NCI-H2171 (cell line): ENCODE measurements around the gene PLCH1.

Experiments
- DNase-seq: peaks from one replicate; lab custom pipeline; 2025; lab: John Stamatoyannopoulos, UW

PLCH1 gene

DNA sequence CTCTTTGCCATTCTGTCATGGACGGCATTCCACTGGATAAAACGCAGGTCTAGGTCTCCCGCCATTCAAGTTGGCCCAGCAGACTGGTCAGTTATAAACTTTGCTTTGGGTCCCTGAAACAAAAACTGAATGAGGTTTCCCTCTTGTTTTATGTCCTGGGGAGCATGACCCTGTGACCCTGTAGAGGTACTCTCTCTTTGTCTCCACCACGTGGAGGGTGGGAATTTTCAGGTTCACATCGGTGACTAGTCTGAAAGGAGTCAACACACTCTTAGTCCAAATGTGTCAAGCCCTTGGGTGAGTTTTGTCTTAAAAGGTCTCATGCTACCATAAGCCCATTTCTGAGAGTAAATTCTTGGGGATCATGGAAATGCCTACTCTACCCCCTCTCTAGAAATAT is 139.9 kb downstream of the PLCH1 start:
- DNase-seq: no peak

DNA sequence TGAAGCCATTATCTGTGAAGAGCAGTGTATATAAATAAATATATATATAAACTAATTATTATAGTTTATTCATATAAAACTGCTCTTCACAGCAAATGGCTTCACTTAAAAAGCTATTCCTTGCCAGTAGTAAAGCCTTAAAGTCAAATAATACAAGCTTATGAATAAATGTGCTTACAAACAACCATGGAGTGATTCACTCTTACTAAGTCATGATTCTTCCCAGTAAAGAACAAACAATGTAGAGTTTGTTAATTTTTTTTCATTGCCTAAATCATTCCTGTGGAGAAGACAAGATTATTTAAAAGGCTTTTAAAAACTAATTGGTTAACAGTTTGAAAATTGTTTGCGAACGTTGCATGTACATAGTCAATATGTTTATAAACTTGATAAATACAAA is 140.7 kb downstream of the PLCH1 start:
- DNase-seq: no peak

DNA sequence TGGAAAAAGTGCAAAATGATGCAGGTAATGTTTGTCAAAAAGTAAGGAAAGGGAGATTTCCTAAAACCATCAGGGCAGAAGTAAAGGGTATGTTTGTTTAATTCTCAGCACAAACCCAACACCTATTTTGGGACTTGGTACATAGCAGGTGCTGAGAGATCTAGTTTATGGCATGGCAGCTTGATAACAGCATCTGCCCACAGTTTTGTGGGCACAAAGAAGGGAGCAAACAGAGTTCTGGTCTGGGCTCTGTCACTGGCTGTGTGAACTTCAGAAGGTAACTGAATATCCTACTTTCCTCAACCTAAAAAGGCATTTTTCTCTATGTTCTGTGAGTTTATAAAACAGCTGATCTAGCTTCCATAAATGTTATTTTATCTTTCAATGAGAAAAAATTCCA is 141.6 kb downstream of the PLCH1 start:
- DNase-seq: no peak

DNA sequence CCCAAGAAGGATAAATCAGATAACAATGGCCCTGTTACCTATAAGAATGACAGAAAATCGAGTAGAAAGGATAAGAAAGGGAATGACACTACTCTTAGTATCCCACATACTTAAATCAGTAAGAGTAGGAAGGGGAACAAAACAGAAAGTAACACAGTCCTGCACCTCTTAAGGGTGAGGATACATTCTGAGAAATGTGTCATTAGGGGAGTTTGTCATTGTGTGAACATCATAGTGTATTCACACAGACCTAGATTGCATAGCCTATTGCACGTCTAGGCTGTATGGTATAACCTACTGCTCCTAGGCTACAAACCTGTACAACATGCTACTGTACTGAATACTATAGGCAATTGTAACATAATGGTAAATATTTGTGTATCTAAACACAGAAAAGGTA is 142.6 kb downstream of the PLCH1 start:
- DNase-seq: no peak

DNA sequence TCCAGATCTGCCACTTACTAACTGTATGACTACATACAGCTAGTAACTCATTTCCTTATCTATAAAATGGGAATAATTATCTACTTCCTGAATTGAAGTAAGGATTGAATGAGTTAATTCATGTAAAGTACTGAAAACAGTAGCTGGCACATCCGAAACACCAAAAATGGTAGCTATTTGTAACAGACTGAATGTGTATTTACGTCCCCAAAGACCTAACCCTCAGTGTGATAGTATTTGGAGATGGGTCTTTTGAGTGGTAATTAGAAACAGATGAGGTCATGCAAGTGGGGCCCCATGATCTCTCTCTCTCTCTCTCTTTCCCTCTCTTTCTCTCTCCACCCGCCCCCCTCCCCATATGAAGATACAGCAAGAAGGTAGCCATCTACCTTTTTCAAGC is 146.2 kb downstream of the PLCH1 start:
- no peak for DNase-seq

DNA sequence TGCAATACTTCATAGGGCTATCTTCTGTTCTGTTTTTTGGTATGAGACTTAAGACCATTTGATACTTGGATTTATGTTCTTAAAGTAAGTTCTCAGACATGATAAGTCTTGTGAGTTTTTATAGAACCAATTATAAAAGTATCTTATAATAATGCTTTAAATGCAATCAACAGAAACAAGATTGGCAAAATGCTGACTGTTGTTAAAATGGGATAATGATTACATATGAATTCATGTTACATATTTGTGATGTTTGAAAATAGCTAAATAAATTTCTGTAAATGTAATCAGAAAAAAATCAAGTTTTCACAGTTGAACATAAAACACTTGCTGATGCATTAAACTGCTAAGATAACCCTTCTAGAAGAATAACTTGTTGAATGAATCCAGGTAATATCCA is 148.3 kb downstream of the PLCH1 start:
- no peak for DNase-seq

DNA sequence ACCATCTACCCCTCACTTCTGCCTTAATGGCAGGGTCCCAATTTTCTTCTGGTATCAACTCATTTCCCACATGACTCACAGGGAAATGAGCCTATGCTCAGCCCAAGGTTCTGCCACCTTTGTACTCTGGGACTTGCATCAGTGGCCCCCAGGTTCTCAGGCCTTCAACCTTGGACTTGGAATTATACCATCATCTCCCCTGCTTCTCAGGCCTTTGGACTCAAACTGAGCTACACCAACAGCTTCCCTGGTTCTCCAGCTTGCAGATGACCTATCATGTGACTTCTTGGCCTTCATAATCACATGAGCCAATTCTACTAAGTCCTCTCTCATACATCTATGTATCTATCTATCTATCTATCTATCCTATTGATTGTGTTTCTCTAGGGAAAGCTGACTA is 149.5 kb downstream of the PLCH1 start:
- no peak for DNase-seq

DNA sequence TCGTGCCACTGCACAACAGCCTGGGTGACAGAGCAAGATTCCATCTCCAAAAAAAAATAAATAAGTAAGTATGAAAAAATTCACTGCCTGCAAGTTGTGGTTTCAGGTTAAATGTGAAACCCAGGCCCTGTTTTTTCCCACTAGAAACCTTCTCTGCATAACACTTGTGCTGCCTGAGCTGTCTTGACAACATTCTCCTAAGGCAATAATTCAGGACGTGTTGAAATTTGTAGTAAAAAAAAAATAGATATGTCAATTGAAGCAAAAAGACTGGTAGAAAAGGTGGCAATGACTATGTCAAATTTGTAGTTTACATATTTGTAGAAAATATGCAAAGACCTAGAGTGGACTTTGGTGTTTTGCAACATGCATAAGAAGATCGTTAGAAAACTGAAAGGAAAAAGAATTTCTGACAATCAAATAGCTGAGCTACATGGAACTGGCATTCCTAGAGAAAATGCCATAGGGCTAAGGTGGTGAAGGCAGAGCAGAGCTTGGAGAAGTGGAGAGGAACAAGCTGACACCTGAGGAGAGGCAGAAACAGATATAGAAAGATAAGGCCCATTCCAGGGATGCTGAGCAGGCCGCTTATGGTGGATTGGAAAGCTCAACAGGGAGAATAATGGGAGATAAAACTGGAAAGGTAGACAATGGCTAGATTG is 150.2 kb downstream of the PLCH1 start:
- DNase-seq: no peak

DNA sequence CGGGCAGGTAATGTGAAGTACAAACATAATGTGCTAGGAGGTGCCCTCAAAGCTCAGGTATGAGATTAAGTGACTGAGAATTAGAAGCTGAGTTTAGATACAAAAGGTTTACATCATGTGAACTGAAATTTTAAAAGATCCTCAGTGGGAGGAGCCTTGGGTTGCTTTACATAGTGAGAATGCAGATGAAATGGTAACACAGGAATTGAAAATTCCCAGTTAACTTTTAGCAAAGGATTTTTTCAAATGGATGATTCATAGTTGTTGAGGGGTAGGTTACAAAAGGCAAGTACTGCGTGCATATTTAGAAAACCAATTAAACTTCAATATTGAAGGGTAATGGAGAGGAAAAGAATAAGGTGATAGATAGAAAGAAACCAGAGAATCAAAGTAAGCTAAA is 157.3 kb downstream of the PLCH1 start:
- DNase-seq: no peak

DNA sequence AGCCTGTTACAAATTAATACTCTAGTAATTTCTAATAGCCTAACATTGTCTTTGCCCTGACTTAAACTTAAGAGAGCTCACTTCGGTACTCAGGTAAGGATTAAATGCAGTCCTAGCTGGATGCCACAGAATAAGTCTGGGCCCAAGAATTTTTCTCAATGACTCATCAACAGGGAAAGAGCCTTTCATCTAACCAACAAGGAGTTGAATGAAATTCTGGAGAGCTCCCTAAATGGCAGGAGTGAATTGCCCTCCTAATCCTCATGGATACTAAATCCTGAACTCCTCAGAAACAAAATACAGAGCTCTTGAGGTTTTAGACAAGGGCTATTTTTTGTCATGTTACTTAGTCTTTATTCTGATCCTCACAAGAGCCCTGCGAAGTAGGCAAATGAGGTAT is 159.5 kb downstream of the PLCH1 start:
- no peak for DNase-seq

DNA sequence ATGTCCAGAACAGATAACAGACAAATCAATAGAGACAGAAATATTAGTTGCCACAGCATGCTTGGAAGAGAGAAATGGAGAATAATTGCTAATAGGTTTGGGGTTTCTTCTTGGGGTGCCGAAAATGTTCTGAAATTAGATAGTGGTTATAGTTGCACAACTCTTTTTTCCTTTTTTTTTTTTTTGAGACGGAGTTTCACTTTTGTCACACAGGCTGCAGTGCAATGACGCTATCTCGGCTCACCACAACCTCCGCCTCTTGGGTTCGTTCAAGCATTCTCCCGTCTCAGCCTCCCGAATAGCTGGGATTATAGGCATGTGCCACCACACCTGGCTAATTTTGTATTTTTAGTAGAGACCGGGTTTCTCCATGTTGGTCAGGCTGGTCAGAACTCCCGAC is 163.3 kb downstream of the PLCH1 start:
- no peak for DNase-seq

DNA sequence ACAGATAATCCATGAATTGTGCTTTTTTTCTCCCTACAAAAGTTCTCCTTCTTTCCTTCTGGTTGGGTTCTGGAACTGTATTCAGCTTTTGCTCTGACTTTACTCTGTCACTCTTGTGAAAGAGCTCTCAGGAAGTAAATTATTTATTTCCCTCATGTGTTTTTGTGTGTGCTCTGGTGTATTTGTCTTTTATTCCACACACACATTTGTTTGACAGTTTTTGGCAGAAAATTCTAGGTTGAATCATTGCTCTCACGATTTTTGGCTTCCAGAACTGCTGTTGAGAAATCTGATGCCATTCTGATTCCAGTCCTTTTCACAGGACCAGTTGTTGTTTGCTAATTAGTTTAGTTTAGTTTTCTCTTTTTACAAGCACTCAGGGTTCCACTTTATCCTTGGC is 172.8 kb downstream of the PLCH1 start:
- DNase-seq: no peak

DNA sequence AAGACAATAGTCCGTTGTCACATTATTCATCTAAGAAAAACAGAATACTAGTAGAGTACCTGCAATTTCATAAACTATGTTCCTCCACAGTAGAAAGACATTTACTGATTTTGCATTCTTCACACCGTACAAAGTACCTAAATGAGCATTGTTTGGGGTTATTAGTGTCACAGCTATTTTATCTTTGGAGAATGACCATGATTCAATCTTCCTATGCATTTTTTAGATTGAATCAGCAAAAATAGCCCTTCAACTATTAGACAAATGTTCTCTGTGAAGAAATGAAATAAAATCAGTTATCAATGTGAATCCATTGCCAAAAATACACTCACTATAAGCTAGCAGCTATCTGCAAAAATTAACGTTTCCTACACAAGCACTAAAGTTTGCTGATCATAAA is 176.6 kb downstream of the PLCH1 start:
- no peak for DNase-seq

DNA sequence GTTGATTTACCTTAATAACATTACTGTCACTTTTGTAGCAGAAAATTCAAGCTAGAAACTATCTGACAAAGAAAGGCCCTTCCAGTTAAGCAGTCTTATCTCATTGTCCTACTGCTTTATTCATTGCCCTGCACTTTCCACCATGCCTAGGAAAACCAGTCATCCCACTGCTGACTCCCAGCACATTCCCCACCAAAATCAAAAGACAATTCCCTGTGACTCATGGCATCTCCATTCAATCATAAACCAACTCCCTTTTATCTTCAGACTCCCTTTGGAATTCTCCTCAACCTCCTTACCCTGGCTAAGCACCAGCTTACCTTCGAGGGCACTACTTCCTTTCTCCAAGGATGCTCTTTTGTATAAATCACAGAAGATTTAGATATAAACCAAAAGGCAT is 184.3 kb downstream of the PLCH1 start:
- DNase-seq: no peak

DNA sequence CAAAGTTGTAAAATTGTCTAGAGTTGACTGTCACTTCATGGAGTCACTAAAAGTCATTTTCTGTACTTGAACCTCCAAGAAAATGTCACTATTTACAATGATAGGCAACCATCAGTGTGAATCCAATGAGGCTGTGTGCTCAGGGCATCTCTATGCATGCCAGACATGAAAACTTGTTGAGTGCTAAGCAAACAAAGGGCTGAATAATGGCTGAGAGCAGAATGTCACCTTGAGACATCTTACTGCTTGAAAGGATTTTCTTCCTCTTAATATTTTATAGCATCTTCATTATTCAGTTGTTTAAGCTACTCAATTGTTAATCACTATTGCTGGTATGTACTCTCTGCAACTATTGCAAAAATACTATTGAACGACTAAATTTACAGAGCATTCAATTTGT is 184.7 kb downstream of the PLCH1 start:
- DNase-seq: no peak

DNA sequence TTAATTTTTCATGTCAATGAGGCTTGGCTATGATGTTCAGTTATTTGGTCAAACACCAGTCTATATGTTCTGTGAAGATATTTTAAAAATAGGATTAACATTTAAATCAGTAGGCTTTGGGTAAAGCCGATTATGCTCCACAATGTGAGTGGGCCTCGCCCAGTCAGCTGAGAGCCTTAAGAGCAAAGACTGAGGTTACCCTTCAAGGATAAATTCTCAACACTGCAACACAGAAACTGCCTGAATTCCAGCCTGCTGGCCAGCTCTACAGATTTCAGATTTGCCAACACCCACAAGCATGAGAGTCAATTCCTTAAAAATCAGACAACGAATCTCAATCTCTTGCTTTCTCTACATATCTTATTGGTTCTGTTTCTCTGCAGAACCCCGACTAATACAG is 188.3 kb downstream of the PLCH1 start:
- no peak for DNase-seq

DNA sequence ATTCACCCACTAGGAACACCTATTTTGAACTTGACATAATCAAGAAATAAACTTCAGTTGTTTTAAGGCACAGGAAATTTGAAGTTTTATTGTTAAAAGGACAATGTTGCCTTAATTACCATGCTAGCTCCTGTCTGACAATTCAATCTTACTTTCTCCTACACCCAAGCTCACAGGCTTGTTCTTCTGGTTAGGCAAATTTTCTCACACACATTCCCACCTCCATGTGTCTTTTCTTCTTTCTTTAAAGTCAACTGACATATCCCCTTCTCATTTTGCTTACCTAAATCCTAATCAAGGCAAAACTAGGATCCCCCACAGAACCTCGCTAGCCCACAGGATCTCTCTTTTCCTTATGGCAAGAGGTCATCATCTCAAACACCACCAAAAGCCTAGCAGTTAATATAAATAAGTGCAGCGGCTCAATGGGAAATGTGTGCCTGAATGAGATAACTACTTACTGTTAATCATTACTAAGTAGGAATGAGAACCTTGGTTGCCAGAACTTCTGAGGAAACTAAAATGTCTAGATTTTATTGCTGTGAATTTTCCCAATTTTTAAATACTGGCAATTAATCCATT is 189.3 kb downstream of the PLCH1 start:
- DNase-seq: no peak

DNA sequence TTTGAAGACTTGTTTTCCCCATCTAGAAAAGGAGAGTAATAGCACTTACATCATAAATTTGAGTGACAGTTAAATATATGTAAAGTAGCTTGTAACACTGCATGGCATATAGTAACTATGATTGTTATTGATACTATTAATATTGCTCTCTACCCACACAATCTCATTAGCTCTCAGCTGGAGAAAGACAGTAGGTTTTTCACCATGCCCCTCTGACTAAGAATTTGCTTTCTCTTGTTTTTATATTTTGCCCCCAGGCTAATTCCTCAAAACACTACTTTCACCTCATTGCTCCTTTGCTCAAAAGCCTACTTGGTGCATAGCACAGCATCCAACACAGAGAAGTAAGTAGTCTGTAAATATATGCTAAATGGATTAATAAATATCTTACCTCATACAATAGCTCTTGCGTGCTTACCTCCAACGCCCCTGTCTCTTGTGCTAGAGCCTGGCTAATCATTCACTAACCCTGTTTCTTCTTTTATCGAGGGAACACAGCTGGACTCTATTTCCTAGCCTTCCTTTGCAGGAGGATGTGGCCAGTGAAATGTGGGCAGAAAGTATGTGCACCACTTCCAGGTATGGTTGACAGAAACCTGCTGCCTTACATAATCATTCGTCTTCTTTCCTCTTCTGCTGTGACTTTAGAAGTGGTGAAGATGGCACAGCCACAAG is 190.0 kb downstream of the PLCH1 start:
- DNase-seq: no peak

DNA sequence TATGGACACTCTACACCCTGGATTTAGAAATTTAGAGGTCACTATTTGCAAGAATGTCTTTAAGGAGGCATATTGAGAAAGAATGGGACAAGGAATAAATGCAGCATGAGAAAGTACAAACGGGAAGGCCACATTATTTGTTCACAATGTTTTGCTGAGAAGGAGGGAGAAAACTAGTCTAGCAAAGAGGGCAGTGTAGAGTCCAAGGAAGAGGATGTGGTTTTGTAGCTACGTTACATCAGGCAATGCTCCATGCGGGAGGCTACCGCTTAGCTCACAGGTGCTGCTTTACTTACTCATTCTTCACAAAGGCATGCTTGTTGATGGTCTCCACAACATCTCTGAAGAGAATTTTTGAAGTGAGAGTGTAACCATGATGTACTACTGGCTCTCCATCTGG is 191.1 kb downstream of the PLCH1 start:
- no peak for DNase-seq

DNA sequence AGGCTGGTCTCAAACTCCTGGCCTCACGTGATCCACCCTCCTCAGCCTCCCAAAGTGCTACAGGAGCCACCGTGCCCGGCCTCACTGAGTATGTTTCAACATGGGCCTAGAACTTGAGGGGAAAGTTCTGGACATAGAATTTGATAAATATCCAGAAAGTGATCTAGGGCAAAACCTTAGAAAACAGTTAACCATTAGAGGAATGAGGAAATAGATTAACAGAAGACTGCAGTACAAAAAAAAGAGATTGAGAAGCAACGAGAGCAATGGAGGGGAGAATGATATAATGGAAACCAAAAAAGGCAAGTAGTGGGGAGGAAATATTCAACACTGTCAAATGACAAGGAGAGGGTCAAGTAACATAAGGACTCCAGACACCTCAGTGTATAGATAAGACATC is 191.5 kb downstream of the PLCH1 start:
- DNase-seq: no peak

DNA sequence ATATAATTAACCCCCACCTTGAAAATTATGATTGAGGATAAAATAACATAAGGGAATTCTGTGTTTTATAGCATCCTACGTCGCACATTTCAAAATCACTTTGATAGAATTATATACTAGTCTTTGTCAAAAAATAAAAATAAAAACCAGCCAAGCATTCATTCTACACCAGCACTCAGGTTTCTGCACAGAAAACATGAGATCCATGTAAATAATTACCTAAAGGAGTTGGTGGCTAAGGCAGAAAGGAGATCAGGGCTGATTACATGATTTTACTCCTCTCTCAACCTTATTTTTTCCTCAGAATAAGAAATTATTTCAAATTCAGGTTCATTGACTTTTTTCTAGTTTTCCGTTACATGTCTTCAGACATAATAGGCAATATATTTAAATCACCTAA is 194.5 kb downstream of the PLCH1 start:
- DNase-seq: no peak

DNA sequence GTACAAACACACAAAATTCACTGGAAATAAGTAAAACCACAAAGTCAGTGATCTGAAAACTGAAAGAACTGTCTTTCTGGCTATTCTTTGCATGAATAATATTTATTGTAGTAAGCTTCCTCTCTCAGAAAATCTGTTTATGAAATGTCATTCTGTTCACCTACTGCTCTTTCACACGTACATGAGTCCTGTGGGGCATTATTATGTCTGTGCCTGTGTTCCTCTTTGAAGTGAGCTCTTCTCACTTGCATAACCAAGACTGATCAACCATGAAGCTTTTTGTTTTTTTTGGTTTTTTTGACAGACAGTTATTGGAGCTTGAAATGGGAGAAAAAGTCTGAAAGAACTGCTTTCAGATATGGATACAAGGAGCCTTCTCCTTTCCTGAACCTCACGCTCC is 195.8 kb downstream of the PLCH1 start:
- no peak for DNase-seq

DNA sequence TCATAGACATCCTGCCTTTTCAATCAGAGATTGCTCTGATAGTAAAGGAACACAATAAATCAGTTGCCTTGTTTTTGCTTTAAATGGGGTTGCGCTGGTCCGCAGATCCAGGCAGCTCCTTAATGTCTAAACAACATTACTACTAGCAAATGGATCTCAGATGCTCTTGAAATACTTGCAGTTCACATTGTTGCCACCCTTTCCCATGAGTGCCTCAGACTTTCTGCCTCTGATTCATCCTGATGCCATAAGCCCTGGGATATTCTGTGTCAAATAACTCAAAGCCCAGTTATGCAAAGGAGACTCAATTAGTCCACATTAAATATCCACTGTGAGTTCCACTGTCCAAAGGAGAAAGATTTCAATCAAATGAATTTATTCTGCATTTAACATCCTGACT is 196.7 kb downstream of the PLCH1 start:
- no peak for DNase-seq

DNA sequence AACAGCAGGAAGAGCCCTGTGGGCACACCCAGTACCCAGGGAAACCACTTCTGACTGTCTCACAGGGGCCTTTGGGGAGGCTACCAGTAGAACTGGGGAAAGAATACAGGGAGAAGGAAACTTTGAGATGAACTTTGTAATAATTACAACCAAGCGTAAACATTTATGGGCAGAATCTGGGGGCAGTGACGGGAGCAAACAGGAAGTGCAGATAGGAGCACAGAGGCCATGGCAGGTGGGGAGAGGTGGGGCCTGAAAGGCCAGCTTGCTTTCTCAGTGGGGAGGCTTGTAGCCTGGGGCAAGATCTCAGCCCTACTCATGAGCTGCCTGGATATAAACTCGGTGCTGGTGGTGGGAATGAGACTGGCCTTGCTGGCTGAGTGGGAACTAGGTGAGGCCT is 209.8 kb downstream of the PLCH1 start:
- DNase-seq: no peak
